ENCODE measurements around the gene ZNF783. TPM values are rescaled to one million over a fixed set of nuclear protein-coding genes. Genes with fewer than 3 reads are reported as not detected.
"Not testable (repeated sequence)": the region's sequence is repeated elsewhere in the genome, so short reads cannot be mapped to it uniquely, and the experiment has no call there.

The ZNF783 gene
- total RNA-seq, 1 donor from 2014 or later: 18.7 TPM

- intact Hi-C loops (cut with micrococcal nuclease): no loop called here
Measured at GRCh38 chr7:149297034-149297755, 35.2 kb downstream of the ZNF783 start.

GRCh38 chr7:149300620-149301285, 38.8 kb downstream of the ZNF783 start:
- intact Hi-C loops (cut with micrococcal nuclease): no loop called here

- intact Hi-C loops (cut with micrococcal nuclease): no loop called here
Measured at GRCh38 chr7:149302222-149302621, 40.2 kb downstream of the ZNF783 start.

- intact Hi-C loops (cut with micrococcal nuclease): no loop called here
Measured at GRCh38 chr7:149302865-149303264, 40.9 kb downstream of the ZNF783 start.

- intact Hi-C loops (cut with micrococcal nuclease): no loop called here
Measured at GRCh38 chr7:149304006-149304405, 42.0 kb downstream of the ZNF783 start.

DNA sequence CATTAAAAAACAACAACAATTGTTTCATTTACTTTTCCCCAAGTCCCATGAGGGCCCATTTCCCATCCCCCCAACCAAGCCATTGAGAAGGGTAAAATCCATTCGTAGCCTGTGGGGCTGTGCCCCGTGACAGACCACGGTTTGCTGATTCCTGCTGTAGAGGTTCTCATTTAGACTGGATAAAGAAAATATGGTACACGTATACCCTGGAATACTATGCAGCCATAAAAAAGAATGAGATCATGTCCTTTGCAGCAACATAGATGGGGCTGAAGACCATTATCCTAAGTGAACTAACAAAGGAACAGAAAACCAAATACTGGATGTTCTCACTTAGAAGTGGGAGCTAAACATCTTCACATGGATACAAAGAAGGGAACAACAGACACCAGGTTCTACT, 44.9 kb downstream of the ZNF783 start:
- intact Hi-C loops (cut with micrococcal nuclease): no loop called here

- intact Hi-C loops (cut with micrococcal nuclease): no loop called here
Measured at GRCh38 chr7:149307775-149308501, 45.9 kb downstream of the ZNF783 start.

DNA sequence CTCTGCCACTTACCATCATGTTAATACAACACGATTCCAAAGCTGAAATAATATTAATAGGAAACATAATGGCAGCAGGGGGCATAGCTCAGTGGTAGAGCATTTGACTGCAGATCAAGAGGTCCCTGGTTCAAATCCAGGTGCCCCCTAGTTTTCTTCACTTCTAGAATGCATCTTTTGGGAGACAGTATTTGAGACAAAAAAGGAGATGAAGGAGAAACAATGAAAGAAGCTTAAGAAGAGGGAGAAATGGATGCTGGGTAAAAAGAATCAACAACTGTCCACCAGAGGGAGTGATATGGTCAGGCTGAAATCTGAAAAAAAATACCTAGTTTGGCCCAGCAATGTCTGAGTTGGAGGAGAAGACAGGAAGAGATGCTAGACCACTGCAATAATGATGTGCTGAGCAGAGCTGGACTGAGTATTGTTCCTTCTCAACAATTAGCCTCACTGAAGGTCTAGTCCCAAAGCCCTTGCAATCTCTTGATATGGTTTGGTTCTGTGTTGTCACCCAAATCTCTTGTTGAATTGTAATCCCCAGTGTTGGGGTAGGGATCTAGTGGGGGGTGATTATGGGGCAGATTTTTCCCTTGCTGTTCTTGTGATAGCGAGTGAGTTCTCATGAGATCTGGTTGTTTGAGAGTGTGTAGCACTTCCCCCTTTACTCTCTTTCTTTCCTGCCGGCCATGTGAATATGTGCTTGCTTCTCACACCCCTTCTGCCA, 48.3 kb downstream of the ZNF783 start:
- intact Hi-C loops (cut with micrococcal nuclease): loop anchor here (2.0 to 5.0 kb wide), 2 partner anchors 187 to 315 kb away; partner anchors contain the start of gene ZNF746

DNA sequence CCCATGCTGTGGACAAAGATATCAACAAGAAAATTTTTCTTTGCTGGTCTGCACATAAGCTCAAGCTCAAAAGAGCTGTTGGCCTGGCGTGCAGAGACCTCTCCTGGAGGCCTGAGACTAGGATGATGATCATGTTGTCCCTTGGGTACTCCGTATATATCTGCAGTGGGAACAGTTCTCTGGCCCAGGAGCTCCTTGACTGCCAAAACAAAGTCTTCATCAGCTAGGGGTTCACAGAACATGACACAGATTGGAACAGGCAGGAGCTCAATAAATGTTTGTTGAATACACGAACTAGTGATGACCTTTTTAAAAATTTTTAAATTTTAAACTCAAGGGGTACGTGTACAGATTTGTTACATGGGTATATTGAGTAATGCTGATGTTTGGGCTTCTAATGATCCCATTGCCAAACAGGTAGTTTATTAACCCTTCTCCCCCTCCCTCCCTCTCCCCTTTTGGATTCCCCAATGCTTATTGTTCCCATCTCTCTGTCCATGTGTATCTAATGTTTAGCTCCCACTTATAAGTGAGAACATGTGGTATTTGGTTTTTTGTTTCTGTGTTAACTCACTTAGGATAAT, 49.1 kb downstream of the ZNF783 start:
- intact Hi-C loops (cut with micrococcal nuclease): loop anchor here (2.0 to 5.0 kb wide), 2 partner anchors 186 to 314 kb away; partner anchors contain the start of gene ZNF746

GRCh38 chr7:149313981-149314380, 52.0 kb downstream of the ZNF783 start:
- intact Hi-C loops (cut with micrococcal nuclease): loop anchor here (5.0 kb wide), 1 partner anchor 183 kb away; the partner anchor contains the start of gene ZNF746

GRCh38 chr7:149316606-149317005, 54.6 kb downstream of the ZNF783 start:
- intact Hi-C loops (cut with micrococcal nuclease): no loop called here

DNA sequence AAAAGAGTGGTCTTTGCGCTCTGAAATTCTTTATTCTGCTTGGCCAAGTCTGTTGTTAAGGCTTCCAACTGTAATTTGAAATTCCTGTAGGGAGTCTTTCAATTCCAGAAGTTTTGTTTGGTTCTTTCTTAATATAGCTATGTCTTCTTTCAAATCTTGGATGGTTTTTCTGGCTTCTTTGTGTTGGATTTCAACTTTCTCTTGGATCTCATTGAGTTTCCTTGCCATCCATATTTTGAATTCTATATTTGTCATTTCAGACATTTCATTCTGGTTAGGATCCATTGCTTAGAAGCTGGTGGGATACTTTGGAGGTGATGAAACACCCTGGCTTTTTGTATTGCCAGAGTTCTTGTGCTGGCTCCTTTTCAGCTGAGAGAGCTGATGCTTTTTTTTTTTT, 55.5 kb downstream of the ZNF783 start:
- intact Hi-C loops (cut with micrococcal nuclease): no loop called here

- intact Hi-C loops (cut with micrococcal nuclease): no loop called here
Measured at GRCh38 chr7:149317986-149318672, 56.1 kb downstream of the ZNF783 start.

GRCh38 chr7:149319376-149319775, 57.4 kb downstream of the ZNF783 start:
- intact Hi-C loops (cut with micrococcal nuclease): no loop called here

- intact Hi-C loops (cut with micrococcal nuclease): no loop called here
Measured at GRCh38 chr7:149320313-149321124, 58.5 kb downstream of the ZNF783 start.

- intact Hi-C loops (cut with micrococcal nuclease): not testable (repeated sequence)
Measured at GRCh38 chr7:149321125-149321905, 59.3 kb downstream of the ZNF783 start.

DNA sequence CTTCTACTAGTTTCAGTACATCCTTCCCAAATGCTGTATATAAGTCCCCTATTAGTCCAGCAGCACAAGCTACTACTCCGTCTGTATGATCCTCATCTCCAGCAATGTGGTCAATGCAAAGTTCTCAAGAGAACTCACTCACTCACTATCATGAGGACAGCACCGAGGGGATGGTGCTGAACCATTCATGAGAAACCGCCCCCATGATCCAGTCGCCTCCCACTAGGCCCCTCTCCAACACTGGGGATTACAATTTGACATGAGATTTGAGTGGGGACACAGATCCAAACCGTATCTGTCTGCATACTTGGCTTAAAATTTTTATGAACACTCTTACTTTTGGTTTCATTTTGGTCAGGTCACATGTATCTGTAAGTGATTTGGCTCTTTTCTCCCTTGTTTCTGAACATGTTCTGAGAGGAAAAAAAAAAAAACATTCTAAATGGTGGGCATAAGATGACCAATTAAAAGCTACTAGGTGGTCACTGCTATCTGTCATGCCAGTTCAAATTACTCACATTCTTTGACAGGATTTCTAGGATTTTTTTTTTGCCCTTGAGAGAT, 60.1 kb downstream of the ZNF783 start:
- intact Hi-C loops (cut with micrococcal nuclease): loop anchor here (1.0 to 2.0 kb wide), 5 partner anchors 37 to 259 kb away; partner anchors contain the start of gene ZNF783

DNA sequence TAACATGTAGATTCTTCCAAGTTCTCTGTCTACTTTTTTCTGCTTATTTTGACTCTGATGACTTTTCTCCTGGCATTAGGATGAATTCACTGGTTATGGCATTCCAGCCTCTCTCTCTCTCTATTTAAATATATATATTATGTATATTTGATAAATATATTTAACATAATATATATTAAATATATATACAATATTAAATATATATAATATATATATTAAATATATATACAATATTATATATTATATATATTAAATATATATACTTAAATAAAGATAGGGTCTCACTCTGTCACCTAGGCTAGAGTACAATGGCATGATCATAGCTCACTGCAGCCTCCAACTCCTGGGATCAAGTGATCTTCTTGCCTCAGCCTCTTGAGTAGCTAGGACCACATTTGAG, 60.7 kb downstream of the ZNF783 start:
- intact Hi-C loops (cut with micrococcal nuclease): loop anchor here (1.0 to 2.0 kb wide), 5 partner anchors 37 to 259 kb away; partner anchors contain the start of gene ZNF783

Measured in T-helper 1 cell treated with Interleukin-12 subunit alpha and Interleukin-12 subunit beta and Interleukin-4 antibody, amounts not matched to agents 30 ng/mL and 1 ng/mL, for 36 hours (primary cell).